Stimulated activated effector memory CD8-positive, alpha-beta T cell treated with anti-CD3 and anti-CD28 coated beads, Interleukin-12 subunit alpha, Interleukin-12 subunit beta, amount 100 ng/mL, for 72 hours (primary cell): ENCODE data around the gene CYP4X1.
"Not testable (repeated sequence)": the region's sequence is repeated elsewhere in the genome, so short reads cannot be mapped to it uniquely, and the experiment has no call there.

Experiments
- ATAC-seq: fragments of 150-1000 bp; cut with Tn5 transposase; 2 replicates; pipeline ENCODE4 v1.10.0; 2021
- DNase-seq, 2 donors: peaks; one replicate each; pipeline ENCODE4 v3.0.0; 2021 to 2022; ENCODE audit warnings: low spot score in 2 of 2
- H3K27ac Mint-ChIP-seq: one replicate; pipeline ENCODE4 v1.8.0; 2022; ENCODE audit warnings: mild to moderate bottlenecking, mixed read lengths
- H3K36me3 Mint-ChIP-seq: one replicate; pipeline ENCODE4 v1.8.0; 2022; ENCODE audit warnings: mild to moderate bottlenecking, mixed read lengths
- H3K4me1 Mint-ChIP-seq: one replicate; pipeline ENCODE4 v1.8.0; 2022; ENCODE audit warnings: mixed read lengths
- H3K4me3 Mint-ChIP-seq: one replicate; pipeline ENCODE4 v1.8.0; 2022; ENCODE audit warnings: mild to moderate bottlenecking, mixed read lengths
- H3K9me3 Mint-ChIP-seq: one replicate; pipeline ENCODE4 v1.8.0; 2022; ENCODE audit warnings: mixed read lengths

The CYP4X1 gene

DNA sequence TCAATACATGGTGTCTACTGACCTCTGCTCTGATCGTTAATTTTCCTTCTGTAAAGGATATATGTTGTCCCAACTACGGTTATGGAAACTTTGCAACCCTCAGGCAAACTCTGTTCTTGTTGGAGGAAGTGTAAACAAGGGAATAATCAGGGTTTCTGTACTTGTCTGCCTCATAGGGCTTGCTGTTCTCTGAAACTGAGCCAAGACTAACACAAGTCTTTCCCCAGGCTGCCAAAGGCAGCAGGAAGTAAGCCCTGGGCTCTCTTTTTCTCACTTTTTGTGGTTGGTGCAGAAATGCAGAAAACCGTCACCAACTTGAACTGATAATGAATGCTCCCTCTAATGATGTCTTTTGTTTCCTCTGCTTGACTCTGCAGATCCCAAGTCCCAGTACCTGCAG lies 7.6 kb downstream of the CYP4X1 start:
- no peak for DNase-seq
- Mint-ChIP-seq H3K9me3 (no peaks in the 10 kb centered on the region), H3K4me1 (no peaks in the 10 kb centered on the region), H3K4me3 (no peak overlapping the region), H3K27ac (no peak overlapping the region), H3K36me3 (no peaks in the 10 kb centered on the region)
- ATAC-seq: no peak

DNA sequence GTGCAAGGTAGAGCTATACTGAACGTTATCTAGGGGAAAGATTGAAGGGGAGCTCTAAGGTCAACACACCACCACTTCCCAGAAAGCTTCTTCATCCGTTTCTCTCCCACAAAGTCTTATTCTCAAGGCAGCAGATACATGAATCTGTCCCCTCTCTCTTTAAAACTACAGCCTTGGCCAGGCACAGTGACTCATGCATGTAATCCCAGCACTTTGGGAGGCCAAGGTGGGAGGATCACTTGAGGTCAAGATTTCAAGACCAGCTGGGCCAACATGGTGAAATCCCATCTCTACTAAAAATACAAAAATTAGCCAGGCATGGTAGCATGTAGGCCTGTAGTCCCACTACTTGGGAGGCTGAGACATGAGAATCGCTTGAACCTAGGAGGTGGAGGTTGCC lies 8.1 kb downstream of the CYP4X1 start:
- no peak overlapping the region for H3K27ac Mint-ChIP-seq
- H3K4me1 Mint-ChIP-seq: no peaks in the 10 kb centered on the region
- ATAC-seq (no peak), DNase-seq (no peak)
- no peaks in the 10 kb centered on the region for H3K9me3 Mint-ChIP-seq
- no peaks in the 10 kb centered on the region for H3K36me3 Mint-ChIP-seq
- H3K4me3 Mint-ChIP-seq: no peak overlapping the region

- Mint-ChIP-seq H3K36me3 (no peaks in the 10 kb centered on the region), H3K27ac (no peak overlapping the region), H3K4me3 (no peak overlapping the region), H3K4me1 (no peaks in the 10 kb centered on the region), H3K9me3 (no peaks in the 10 kb centered on the region)
- DNase-seq: no peak
- no peak for ATAC-seq
These were observed 13.3 kb downstream of the CYP4X1 start for GRCh38 chr1:47036764-47037163.

DNA sequence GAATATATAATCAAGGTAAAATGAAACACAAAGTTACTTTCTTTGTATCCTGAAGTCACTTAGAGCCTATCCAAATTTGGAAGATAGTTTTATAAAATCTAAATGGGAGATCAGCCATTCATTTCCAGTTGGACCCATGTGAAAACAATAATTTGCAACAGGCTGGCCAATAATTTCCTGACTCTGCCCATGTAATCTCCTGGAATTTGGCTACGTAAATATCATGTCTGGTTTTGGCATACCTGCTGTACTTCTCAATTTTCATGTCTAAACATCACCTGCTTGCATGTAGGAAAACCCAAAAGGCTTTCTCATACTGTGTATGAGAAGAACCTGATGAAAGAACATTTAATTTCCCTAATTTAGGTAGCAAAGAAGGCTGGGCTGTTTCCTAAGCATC lies 35.9 kb downstream of the CYP4X1 start:
- Mint-ChIP-seq H3K4me1 (no peaks in the 10 kb centered on the region), H3K4me3 (no peak overlapping the region), H3K36me3 (no peaks in the 10 kb centered on the region), H3K27ac (no peak overlapping the region), H3K9me3 (peaks cover 7% of the 10 kb centered on the region)
- no peak for DNase-seq
- no peak for ATAC-seq

DNA sequence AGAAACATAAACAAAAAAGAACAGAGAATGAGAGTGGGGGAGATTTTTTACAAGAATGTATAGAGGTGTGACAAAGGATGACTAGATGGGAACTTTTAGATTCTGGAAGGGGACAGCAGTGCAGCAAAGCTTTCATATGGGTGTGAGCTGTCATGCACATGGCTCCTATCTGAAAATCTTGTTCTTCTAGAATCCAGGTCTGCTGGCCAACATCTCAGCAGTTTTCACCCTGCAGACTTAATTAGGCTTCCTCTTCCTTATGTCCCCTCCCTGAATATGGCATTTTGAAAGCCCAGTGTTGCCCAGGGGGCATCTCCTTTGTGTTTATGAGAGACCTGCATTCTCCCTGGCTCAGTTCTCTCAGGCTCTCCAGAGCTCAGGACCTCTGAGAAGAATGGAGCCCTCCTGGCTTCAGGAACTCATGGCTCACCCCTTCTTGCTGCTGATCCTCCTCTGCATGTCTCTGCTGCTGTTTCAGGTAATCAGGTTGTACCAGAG lies 43.7 kb downstream of the CYP4X1 start, which contains the start of gene CYP4Z1:
Gene CYP4Z1, plus strand, starts transcription at position 135 of the 498 bp plus-strand sequence. Its CDS starts 260 bp downstream, at position 395.
- Mint-ChIP-seq H3K4me3 (no peak within 1 kb of the TSS), H3K4me1 (no peaks in the 10 kb centered on the region), H3K9me3 (no peaks in the 10 kb centered on the region), H3K27ac (no peak within 1 kb of the TSS), H3K36me3 (no peaks in the 10 kb centered on the region)
- no peak for ATAC-seq
- DNase-seq: no peak

DNA sequence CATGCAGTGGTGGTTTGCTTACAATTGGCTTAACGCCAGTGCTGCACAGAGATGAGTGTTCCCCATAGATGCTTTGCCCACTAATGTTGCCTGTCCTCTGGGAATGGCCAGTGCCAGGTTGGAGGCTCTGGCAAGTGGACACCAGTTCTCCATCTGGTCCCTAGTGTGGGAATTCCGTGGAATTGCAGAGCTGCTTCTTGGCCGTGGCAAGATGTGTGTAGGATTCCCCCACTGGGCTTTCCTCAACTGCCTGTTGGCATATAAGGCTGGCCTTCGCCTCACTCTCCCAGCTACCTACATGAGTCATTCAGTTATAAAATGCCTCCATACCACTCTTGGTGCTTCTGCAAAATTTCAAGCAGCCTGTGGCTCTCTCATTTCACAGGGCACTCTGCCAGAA lies 45.6 kb downstream of the CYP4X1 start:
- not testable (repeated sequence) for H3K9me3 Mint-ChIP-seq, H3K4me1 Mint-ChIP-seq, H3K36me3 Mint-ChIP-seq, H3K27ac Mint-ChIP-seq, DNase-seq, H3K4me3 Mint-ChIP-seq
- peak; percentile 26 for ATAC-seq

GRCh38 chr1:47069509-47069908 lies 46.0 kb downstream of the CYP4X1 start:
- not testable (repeated sequence) for H3K27ac Mint-ChIP-seq, ATAC-seq, H3K4me3 Mint-ChIP-seq, DNase-seq, H3K36me3 Mint-ChIP-seq, H3K4me1 Mint-ChIP-seq, H3K9me3 Mint-ChIP-seq

- H3K36me3 Mint-ChIP-seq, ATAC-seq, H3K4me3 Mint-ChIP-seq, H3K4me1 Mint-ChIP-seq, H3K27ac Mint-ChIP-seq, H3K9me3 Mint-ChIP-seq: not testable (repeated sequence)
- peak in 1 of 2 donors; percentile 5 for DNase-seq
These were observed 65.9 kb downstream of the CYP4X1 start for GRCh38 chr1:47089356-47089755.

DNA sequence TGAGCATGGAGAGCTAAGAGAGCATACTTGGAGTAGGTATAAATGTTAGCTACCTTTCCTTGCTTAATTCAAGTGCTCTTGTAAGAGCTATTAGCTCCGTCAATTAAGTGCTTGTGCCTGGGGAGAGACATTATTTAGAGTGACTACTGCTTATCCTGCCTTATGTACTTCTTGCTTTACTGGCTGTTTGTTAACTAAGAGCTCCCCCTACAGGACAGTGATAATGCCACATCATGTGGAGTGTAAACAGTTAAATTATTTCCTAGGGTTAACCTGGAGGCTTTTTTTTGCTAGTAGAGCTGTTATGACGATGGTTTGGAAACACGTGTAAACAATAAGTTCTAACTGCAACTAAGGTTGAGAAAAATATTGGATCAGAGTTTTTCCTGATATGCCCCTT lies 68.0 kb downstream of the CYP4X1 start:
- H3K4me1 Mint-ChIP-seq, H3K36me3 Mint-ChIP-seq, H3K4me3 Mint-ChIP-seq, DNase-seq, H3K9me3 Mint-ChIP-seq, H3K27ac Mint-ChIP-seq, ATAC-seq: not testable (repeated sequence)
